Type B pancreatic cell (in vitro differentiated cells): Measurements from ENCODE around the gene NPB. TPM values are rescaled to one million over a fixed set of nuclear protein-coding genes. Genes with fewer than 3 reads are reported as not detected.

Experiments used
- DNase-seq: peaks from one replicate; pipeline ENCODE4 v3.0.0; 2021; ENCODE audit warnings: mixed read lengths; ENCODE audit not compliant: unreplicated experiment; ENCODE audit errors: extremely low spot score
- H3K27ac Mint-ChIP-seq: 2 replicates; pipeline ENCODE4 v1.8.0; 2021; ENCODE audit warnings: mild to moderate bottlenecking, mixed read lengths
- H3K27me3 Mint-ChIP-seq: 2 replicates; pipeline ENCODE4 v1.8.0; 2021; ENCODE audit warnings: mixed read lengths
- H3K36me3 Mint-ChIP-seq: 2 replicates; pipeline ENCODE4 v1.8.0; 2021; ENCODE audit warnings: mixed read lengths
- H3K4me1 Mint-ChIP-seq: one replicate; pipeline ENCODE4 v1.8.0; 2021; ENCODE audit warnings: mixed read lengths; ENCODE audit not compliant: unreplicated experiment
- H3K4me3 Mint-ChIP-seq: 2 replicates; pipeline ENCODE4 v1.8.0; 2021; ENCODE audit warnings: mild to moderate bottlenecking, mixed read lengths
- H3K9me3 Mint-ChIP-seq: 2 replicates; pipeline ENCODE4 v1.8.0; 2021; ENCODE audit warnings: mixed read lengths
- CTCF ChIP-seq: fragments of 200-600 bp; sonication (generic); conservative IDR thresholded peaks from 2 replicates; pipeline ENCODE4 v1.5.0; 2021; ENCODE audit warnings: antibody characterized with exemption, mild to moderate bottlenecking
- total RNA-seq: library from RNA; stranded (reverse); gene quantifications from 2 replicates; pipeline ENCODE4 v1.2.1, GENCODE V29; 2021; ENCODE audit warnings: low replicate concordance

NPB gene
- total RNA-seq, 1 donor from 2014 or later = 2.5 TPM

DNA sequence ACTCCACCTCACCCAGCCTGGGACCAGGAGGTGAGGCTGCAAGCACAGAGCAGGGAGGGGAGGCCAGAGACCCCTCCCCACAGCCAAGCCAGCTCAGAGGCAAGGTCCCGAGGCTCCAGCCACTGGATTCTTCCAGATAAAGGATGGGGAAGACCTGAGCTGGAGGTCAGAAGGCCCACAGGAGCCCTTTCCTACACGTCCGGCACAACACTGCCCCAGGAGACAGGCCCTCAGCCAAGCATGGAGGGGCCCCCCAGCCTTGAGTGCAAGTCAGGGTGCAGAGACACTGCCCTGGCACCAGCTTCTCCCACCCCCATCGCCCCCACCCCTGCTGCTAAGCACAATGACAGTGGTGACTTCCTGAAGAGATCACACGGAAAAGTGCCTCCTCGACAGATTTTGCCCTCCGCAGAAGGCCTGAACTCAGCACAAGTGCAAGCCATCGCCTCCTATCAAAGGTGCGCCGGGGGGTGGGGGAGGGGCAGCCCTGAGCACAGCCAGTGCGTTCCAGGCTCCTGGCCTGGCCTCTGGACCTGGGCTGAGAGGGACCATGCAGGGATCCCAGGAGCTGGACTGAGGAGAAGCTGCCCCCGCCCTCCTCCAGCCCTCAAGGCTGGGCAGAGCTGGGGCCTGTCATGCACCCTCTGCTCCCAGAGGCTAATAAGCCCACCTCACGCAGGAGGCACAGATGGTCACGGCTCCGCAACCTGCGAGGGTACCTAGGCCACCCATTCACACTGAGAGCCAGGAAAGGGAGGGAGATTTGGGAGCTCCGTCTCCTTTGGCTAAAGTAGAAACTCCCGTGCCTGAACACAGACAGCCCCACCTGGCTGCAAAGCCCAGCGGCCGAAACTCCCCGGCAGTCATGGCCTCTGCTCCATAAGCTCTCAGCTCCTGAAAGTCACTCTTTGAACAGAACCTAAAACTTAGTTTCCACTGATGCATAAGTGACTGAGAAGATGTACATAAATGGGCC lies 22.8 kb downstream of the NPB start:
- H3K9me3 Mint-ChIP-seq = no peaks in the 10 kb centered on the region
- peak overlapping the region; percentile 97 for H3K27ac Mint-ChIP-seq
- no peaks in the 10 kb centered on the region for H3K27me3 Mint-ChIP-seq
- H3K36me3 Mint-ChIP-seq = peaks cover 4% of the 10 kb centered on the region
- TF ChIP-seq CTCF = no peak
- peak overlapping the region; percentile 88 for H3K4me3 Mint-ChIP-seq
- peaks cover 16% of the 10 kb centered on the region for H3K4me1 Mint-ChIP-seq
- DNase-seq = no peak

GRCh38 chr17:81925860-81926450 lies 23.9 kb downstream of the NPB start:
- no peak for TF ChIP-seq CTCF
- Mint-ChIP-seq H3K4me3 (peak overlapping the region; percentile 88), H3K9me3 (no peaks in the 10 kb centered on the region), H3K27ac (peak overlapping the region; percentile 97), H3K36me3 (peaks cover 4% of the 10 kb centered on the region), H3K4me1 (peaks cover 16% of the 10 kb centered on the region), H3K27me3 (no peaks in the 10 kb centered on the region)
- no peak for DNase-seq

DNA sequence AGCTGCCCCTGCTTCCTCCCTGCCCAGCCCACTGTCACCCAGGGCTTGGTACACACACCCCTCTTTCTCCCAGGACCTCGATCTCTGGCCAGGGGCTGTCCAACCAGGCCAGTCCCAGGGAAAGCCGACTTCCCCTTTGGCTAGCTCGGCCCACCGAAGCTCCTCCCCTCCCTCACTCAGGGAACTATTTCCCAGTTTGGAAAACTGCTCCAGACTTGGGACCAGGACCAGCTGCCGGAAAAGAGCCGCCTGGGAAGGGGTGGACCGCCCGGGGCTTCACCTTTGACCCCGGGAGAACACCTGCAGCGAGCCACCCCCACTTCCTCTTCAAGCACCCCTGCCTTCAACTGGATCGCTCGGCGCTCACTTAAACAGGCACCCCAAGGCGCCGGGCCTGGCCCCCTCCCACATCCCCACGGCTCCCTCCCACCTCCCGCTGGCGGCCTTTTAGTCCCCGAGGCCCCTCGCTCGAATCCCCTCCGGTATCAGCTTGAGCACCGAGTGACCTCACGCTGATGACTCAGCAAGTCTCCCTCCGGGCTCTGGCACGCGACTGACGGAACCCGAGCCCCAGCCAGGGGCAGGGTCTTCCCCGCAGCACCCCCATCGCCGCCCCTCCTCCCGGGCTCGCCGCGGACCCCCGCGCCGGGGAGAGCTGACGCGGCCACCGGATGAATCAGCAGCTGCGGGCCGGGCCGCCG lies 24.6 kb downstream of the NPB start:
- Mint-ChIP-seq H3K4me1 (peaks cover 16% of the 10 kb centered on the region), H3K4me3 (peak overlapping the region; percentile 88), H3K9me3 (no peaks in the 10 kb centered on the region), H3K36me3 (peaks cover 4% of the 10 kb centered on the region), H3K27me3 (no peaks in the 10 kb centered on the region), H3K27ac (peak overlapping the region; percentile 97)
- no peak for TF ChIP-seq CTCF
- no peak for DNase-seq

DNA sequence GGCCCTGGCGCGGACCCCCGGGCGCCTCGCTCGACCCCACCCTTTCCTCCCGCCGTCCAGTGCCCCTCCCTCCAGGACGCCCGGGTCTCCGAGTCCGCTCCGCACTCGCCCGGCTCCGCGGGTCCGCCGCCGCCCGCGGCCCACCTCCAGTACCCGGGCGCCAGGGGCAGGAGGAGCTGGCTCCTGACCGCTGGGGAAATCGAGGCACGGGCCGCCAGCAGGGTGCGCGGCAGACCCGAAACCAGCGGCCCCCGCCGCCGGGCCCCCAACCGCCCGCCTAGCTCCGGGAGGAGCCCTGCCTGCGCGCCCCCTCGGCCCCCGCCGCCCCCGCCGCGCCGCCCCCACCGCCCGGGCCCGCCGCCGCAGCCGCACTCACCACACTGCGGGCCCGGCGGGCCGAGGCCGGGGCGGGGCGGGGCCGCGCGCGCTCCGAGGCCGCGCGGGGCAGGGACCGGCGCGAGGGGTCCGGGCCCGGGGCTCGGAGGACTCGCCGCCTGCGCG lies 25.2 kb downstream of the NPB start:
- TF ChIP-seq CTCF = no peak
- Mint-ChIP-seq H3K27me3 (no peaks in the 10 kb centered on the region), H3K9me3 (no peaks in the 10 kb centered on the region), H3K4me3 (no peak overlapping the region), H3K36me3 (peaks cover 1% of the 10 kb centered on the region), H3K4me1 (peaks cover 18% of the 10 kb centered on the region), H3K27ac (peak overlapping the region; percentile 39)
- no peak for DNase-seq

- peaks cover 18% of the 10 kb centered on the region for H3K4me1 Mint-ChIP-seq
- H3K36me3 Mint-ChIP-seq = no peaks in the 10 kb centered on the region
- peak; percentile 59 for TF ChIP-seq CTCF
- no peaks in the 10 kb centered on the region for H3K9me3 Mint-ChIP-seq
- H3K27ac Mint-ChIP-seq = peak within 1 kb of the TSS; percentile 97
- no peaks in the 10 kb centered on the region for H3K27me3 Mint-ChIP-seq
- DNase-seq = peak; percentile 97
- H3K4me3 Mint-ChIP-seq = peak within 1 kb of the TSS; percentile 88
Measured at GRCh38 chr17:81927653-81928543, 25.9 kb downstream of the NPB start, which contains the start of gene MAFG. TSS of gene MAFG (minus strand) at chr17:81927735. CDS start at chr17:81923185, 4,550 bp downstream.
